ENCODE measurements around the gene CREB3.

DNA sequence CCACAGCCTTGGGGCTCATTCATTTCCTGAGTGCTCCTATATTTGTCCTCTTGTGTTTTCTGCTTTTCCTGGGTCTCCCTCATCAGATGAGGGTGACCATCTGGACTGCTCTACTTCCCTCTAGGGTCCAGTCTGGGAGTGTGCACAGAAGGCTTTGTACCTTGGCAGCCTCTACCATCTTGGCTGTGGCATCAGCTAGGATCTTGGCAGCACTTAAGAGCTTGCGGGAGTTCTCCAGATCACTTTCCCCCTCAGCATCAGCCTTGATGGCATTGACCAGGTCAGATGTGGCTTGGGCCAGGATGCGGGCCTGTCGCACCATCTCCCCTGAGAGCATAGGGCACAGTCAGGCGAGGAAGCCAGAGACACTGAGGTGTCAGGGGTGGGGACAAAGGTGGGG is 16.2 kb upstream of the CREB3 start:
- TF ChIP-seq CTCF (conservative IDR thresholded peaks at IDR 0.05 in 1 of 2, IDR thresholded peaks at IDR 0.05 in 1 of 2; ENCODE audit: extremely low read depth in 1 of 2, insufficient read depth in 1 of 2, low read depth in 1 of 2, low read length in 2 of 2) (no peak), EZH2 (IDR thresholded peaks at IDR 0.05; ENCODE audit: borderline replicate concordance, low read length) (no peak)

All from mammary epithelial cell (primary cell).